T47D (cell line): ENCODE measurements around the gene MLLT10.
"Not testable (repeated sequence)": the region's sequence is repeated elsewhere in the genome, so short reads cannot be mapped to it uniquely, and the experiment has no call there.

ENCODE experiments used
- DNase-seq, 2 experiments: peaks; one replicate each; pipeline versions ENCODE4 v3.0.0 to v3.0.0-alpha.2; 2011 to 2012; ENCODE audit warnings: low read depth in 1 of 2, low spot score in 1 of 2
- JUND ChIP-seq: IDR thresholded peaks from 2 replicates; pipeline ENCODE4 v1.6.1; 2012; ENCODE audit warnings: low read depth
- in situ Hi-C: cut with HindIII; loops from 2 replicates; pipeline ENCODE4 v1.10.0; 2016; ENCODE audit warnings: low sequenced_read_pairs, low pct_unique_long_range_greater_than_20kb

MLLT10 gene

DNA sequence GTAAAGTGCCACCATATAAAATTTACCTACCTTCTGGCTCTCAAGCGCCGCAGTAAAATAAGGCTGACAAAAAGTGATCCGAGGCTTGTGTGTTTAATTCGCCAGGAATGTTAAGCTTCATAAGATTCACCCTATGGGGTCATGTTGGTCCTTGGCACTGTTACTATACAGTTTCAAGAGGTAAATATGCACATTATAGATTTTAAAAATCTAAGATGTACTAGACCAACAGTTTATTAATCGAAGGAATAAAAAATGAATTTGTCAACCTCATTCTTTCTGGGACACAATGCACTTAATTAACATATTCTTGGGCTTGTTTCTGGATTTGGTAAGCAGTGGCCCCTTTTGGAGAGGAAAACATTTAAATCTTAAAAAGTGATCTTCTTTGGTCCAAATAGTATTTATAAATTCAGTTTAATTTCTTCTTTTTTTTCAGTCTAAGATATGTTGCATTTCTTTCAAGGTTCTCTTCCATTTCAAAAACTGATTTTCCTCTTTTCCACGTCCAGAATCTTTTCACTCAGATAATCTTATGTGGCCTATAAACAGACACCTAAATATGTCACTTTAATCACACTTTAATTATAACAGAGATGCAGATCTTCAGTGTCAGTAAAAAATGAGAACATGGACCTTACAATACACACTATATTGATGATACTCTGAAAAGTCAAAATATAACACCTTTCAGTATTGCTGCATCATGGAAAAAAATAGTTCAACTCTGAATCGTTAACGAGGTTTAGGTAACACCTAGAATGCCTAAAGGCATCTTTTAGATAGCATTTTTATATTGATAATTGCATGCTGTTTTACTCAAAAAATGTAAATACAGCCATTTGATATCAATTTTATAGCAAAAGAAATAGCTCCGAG, 4.8 kb upstream of the MLLT10 start:
- no peak for DNase-seq
- in situ Hi-C loops = no loop called here
- TF ChIP-seq JUND = no peak

DNA sequence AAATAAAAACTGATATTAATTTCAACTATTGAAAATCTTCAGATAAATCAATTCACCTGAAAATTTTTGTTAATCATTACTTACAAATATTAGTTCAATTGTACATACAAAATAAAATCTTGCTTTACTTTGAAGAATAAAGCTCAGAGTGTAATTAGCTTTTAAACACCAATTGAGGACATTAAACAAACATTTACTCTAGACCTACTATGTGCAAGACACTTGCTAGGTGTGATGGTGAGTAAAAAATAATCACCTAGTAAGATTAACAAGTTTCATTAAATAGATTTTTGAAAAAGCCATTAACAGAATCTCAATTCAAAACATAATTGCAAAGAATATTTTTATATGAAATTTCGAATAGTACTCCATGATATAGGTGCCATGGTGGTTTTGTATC, 3.9 kb upstream of the MLLT10 start:
- in situ Hi-C loops = no loop called here

DNA sequence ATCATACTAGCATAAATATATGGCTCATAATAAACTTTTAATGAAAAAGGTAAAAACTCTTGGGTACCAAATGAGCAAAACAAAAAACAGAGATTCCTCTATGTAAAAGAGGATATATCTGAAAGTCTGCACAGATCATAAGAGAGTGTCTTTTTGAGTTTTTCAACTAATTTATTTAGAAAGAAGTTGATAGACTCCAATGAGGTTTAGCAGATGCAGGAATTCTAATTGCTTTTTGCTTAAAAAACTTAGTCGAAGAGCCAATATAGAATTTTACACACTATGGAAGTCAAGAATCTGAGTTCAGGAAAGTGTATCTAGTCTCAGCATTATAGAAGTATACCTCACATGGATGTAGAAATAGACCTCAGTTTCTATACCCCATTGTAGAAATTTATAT, 3.4 kb upstream of the MLLT10 start:
- no peak for TF ChIP-seq JUND
- no peak for DNase-seq
- in situ Hi-C loops = no loop called here

More for the DNA sequence above, 3.9 kb upstream of the MLLT10 start:
- TF ChIP-seq JUND = no peak
- DNase-seq = no peak

DNA sequence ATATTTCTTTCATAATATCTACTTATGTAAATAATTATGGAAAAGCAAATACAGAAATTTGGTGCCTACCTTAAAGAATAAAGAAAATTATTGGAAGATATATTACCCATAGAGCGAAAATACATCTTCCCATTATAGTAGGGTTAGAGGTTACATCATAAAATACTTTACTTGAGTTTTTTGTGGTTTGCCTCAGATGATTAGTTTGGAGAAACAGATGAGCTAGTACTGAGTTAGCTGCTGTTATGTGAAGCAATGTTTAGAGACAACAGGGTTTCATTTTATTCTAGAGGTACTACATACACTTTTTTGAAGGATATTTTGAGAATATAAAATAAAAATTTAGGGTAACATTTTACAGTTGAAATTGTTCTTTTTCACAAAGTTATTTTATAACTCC, 2.9 kb upstream of the MLLT10 start:
- in situ Hi-C loops = no loop called here
- no peak for TF ChIP-seq JUND
- no peak for DNase-seq

DNA sequence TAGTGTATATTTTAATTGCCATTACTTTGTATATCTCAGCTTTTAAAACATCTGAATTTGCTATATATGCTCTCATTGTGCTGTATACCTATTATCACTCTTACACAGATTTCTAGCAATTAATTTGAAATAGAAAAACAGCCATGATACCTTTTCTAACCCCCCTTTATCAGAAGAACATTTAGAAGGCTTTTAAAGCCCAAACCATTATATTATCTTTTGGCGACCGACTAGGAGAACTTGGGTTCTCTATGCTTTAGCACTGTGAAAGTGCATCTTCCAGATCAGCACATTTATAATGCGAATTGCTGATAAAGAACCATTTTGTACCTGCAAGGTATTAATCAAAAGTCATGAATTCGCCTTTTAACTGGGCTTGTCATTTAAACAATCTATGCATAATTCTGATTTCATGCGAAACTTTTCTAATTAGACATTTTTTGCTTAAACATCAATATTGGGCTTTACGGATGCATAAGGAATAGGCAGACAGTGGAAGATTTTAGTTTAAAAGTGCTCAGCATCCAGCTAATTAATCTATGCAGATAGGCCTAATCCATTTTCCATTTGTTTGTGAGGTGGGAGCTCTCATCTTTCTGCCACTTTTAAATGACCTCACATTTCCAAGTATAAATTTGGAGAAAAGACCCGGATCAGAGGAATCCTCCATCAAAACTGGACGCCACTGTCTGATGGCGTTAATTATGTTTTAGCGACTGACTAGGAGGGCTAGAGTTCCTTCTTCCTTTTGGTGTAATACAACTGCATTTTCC, 1.2 kb upstream of the MLLT10 start:
- in situ Hi-C loops = no loop called here
- no peak for DNase-seq
- no peak for TF ChIP-seq JUND

DNA sequence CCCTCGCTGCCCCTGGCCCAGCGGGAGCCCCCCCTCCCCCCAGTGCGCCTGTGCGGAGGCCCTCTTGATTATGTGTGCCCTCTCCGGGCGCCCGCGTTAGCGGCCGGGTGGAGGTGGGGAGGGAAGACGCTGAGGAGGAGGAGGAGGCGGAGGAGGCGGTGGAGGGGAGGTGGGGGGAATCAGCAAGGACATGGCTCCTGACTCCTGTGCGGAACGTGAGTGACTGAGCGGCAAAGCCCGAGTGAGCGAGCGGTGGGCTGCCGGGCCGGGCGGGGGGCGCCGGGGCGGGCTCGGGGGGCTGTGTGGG, 201 bp downstream of the MLLT10 start:
- TF ChIP-seq JUND = no peak
- no peak for DNase-seq
- in situ Hi-C loops = no loop called here

DNA sequence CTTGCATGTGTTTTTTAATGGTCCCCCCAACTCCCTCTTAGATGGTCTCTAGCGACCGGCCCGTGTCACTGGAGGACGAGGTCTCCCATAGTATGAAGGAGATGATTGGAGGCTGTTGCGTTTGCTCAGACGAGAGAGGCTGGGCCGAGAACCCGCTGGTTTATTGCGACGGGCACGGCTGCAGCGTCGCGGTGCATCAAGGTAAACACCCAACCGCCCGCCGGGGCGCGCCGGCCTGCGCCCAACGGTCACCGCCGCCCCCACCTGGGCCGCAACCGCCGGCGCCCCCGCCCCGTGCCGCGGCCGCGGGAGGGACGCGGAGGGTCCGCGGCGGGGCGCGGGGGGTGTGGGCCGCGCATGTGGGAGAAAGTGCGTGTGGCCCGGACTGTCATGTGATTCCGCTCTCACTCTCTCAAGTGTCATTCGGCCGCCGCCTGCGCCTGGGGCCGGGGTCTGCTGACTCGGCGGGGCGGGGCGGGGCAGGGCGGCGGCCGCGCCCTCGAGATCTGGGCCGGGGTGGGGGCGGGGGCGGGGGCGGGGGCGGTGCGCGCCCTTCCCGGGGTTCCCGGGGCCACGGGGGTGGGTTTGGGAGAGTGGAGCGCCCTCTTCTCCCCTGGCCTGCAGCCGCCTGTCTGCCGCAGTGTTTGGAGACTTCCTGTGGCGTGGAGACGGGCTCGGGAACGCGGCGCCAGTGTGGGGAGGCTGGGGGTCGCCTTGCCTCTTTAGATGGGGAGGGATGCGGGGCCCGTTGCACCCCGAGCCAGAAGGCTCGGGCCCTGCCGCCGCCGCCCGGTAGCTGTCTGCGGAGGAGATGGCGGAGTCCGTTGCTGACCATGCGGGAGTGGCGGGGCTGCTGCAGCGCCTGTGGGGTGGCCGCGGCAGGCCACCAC, 817 bp downstream of the MLLT10 start:
- DNase-seq = peak in 1 of 2 experiments; percentile 61
- no peak for TF ChIP-seq JUND
- in situ Hi-C loops = no loop called here

DNA sequence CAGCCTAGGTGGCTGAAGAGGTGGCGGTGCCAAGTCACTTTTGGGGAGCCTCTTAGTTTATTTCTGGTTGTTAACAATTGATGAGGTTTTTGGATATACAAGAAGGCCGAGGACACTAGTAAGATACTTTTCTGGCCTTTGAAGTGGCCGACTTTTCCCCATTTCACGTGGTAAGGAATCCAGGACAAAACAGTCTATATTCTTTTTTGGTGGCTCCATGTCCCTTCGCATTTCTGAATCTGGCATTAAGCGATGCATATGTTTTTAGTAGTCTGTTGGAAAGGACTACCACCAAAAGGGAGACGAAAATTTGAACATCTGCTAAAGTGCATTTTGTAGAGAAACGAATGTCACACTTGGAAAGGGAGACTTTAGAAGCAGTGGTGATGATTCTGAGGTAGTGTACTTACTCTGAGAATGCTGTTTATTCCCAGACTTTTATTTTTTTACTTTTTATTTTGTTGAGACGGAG, 1.5 kb downstream of the MLLT10 start:
- TF ChIP-seq JUND = no peak
- in situ Hi-C loops = no loop called here
- DNase-seq = no peak

DNA sequence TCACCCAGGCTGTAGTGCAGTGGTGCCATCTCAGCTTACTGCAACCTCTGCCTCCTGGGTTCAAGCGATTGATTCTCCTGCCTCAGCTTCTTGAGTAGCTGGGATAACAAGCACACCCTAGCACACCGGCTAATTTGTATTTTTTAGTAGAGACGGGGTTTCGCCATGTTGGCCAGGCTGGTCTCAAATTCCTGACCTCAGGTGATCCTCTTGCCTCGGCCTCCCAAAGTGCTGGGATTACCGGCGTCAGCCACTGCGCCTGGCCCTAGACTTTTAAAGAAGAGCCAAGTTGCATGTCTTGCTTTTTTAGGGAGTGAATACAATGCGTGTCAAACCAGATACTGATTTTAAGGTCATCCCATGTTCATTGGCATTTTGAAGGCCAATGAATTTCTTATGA, 1.9 kb downstream of the MLLT10 start:
- in situ Hi-C loops, DNase-seq: not testable (repeated sequence)

DNA sequence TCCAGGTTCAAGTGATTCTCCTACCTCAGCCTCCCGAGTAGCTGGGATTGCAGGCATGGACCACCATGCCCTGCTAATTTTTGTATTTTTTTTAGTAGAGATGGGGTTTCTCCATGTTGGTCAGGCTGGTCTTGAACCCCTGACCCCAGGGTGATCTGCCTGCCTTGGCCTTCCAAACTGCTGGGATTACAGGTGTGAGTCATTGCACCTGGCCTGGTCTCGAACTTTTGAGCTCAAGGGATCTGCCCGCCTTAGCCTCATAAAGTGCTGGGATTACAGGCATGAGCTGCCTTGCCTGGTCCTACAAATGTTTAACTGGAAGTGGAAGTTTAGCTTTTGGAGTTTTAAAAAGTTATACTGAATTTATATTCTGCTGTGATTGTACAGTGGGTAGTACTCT, 2.8 kb downstream of the MLLT10 start:
- in situ Hi-C loops = no loop called here
- TF ChIP-seq JUND = no peak
- no peak for DNase-seq

DNA sequence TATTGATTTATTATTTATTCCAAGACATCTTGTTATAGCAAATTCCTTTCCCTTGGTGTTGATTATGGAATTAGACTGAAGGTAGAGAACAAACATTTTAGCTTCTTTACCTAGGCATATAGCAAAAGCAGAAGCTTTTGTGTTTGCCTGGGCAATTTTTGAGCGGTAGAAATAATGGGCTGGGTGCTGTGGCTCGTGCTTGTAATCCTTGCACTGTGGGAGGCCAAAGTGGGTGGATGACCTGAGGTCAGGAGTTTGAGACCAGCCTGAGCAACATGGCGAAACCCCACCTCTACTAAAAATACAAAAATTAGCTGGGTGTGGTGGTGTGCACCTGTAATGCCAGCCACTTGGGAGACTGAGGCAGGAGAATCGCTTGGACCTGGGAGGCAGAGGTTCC, 6.7 kb downstream of the MLLT10 start:
- in situ Hi-C loops, DNase-seq: not testable (repeated sequence)

DNA sequence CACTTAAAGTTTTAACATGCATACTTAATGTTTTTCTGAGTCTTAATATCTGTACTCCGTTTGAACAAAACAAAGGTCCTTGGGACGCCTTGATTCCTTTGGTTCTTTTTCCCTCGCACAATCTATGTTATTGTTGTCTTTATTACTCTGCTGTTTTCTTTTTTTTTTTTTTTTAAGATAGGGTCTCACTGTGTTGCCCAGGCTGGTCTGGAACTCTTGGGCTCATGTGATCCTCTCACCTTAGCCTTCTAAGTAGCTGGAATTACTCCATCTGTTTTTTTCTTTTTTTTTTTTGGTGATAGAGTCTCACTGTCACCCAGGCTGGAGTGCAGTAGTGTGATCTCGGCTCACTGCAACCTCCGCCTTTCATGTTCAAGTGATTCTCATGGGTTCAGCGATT, 13.2 kb downstream of the MLLT10 start:
- in situ Hi-C loops = no loop called here
- TF ChIP-seq JUND = no peak
- DNase-seq = no peak
